Transverse colon (tissue), 4 donors: Measurements from ENCODE around the gene SLIT2.

ENCODE experiments used
- CTCF ChIP-seq, 5 experiments: fragments of 200-600 bp in 3 of 5; fragments of 450-650 bp in 2 of 5; sonication (generic) in 3 of 5; IDR thresholded peaks; 1 replicate in 2 of 5; 2 replicates in 3 of 5; pipeline ENCODE4 v1.5.1; 2016 to 2017; ENCODE audit warnings: antibody characterized with exemption in 5 of 5, inconsistent platforms in 3 of 5, mild to moderate bottlenecking in 2 of 5, moderate library complexity in 1 of 5
- POLR2A ChIP-seq: fragments of 450-650 bp; IDR thresholded peaks from one replicate; pipeline ENCODE4 v1.6.1; 2016; ENCODE audit warnings: antibody characterized with exemption, mild to moderate bottlenecking, moderate library complexity
- POLR2AphosphoS5 ChIP-seq, 3 donors: sonication (generic); formaldehyde crosslinking; IDR thresholded peaks; one replicate each; pipeline ENCODE4 v1.6.1; 2016; ENCODE audit warnings: antibody characterized with exemption in 3 of 3

- no peak for TF ChIP-seq CTCF (IDR thresholded peaks at IDR 0.05)
- no peak for TF ChIP-seq POLR2AphosphoS5 (IDR thresholded peaks at IDR 0.05)
- no peak for TF ChIP-seq POLR2A
Measured at GRCh38 chr4:20256381-20256881, 4.7 kb downstream of the SLIT2 start.
